ENCODE measurements around the gene HFE.
"Not testable (repeated sequence)": the region's sequence is repeated elsewhere in the genome, so short reads cannot be mapped to it uniquely, and the experiment has no call there.

The HFE gene, protein sequence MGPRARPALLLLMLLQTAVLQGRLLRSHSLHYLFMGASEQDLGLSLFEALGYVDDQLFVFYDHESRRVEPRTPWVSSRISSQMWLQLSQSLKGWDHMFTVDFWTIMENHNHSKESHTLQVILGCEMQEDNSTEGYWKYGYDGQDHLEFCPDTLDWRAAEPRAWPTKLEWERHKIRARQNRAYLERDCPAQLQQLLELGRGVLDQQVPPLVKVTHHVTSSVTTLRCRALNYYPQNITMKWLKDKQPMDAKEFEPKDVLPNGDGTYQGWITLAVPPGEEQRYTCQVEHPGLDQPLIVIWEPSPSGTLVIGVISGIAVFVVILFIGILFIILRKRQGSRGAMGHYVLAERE

DNA sequence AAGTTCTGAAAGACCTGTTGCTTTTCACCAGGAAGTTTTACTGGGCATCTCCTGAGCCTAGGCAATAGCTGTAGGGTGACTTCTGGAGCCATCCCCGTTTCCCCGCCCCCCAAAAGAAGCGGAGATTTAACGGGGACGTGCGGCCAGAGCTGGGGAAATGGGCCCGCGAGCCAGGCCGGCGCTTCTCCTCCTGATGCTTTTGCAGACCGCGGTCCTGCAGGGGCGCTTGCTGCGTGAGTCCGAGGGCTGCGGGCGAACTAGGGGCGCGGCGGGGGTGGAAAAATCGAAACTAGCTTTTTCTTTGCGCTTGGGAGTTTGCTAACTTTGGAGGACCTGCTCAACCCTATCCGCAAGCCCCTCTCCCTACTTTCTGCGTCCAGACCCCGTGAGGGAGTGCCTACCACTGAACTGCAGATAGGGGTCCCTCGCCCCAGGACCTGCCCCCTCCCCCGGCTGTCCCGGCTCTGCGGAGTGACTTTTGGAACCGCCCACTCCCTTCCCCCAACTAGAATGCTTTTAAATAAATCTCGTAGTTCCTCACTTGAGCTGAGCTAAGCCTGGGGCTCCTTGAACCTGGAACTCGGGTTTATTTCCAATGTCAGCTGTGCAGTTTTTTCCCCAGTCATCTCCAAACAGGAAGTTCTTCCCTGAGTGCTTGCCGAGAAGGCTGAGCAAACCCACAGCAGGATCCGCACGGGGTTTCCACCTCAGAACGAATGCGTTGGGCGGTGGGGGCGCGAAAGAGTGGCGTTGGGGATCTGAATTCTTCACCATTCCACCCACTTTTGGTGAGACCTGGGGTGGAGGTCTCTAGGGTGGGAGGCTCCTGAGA, at the start of gene HFE:
HFE (plus strand) TSS at position 146 of the 832 bp plus-strand sequence; CDS start at position 158, 12 bp downstream.
- no peaks in the 10 kb centered on the region for H3K9me3 Mint-ChIP-seq (ENCODE audit: low read depth)
- H3K27me3 Mint-ChIP-seq = no peaks in the 10 kb centered on the region
- peak within 1 kb of the TSS; percentile 87 for H3K4me3 Mint-ChIP-seq

DNA sequence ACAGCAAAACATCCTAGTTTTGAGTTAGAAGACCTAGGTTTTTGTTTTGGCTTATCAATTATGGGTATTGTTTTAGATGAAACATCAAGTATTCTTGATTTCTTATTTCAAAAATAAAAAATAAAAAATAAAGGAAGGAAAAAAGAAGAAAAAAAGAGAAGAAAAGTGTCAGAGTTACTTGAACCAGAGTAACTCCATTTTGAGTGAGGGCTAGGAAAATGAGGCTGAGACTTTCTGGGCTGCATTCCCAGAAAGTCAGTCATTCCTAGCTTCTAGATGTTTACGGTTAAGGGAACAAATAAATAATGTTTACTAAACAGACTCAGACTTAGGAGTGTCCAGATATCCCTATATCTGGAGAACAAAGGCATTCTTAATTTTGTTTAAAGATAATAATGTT, 45.3 kb upstream of the HFE start:
- no peaks in the 10 kb centered on the region for H3K9me3 Mint-ChIP-seq (ENCODE audit: low read depth)
- H3K27me3 Mint-ChIP-seq = no peaks in the 10 kb centered on the region

More for the DNA sequence above, at the start of gene HFE:
- Mint-ChIP-seq H3K36me3 (no peaks in the 10 kb centered on the region), H3K27ac (peak within 1 kb of the TSS; percentile 16), H3K4me1 (ENCODE audit: low read depth) (peaks cover 31% of the 10 kb centered on the region)

DNA sequence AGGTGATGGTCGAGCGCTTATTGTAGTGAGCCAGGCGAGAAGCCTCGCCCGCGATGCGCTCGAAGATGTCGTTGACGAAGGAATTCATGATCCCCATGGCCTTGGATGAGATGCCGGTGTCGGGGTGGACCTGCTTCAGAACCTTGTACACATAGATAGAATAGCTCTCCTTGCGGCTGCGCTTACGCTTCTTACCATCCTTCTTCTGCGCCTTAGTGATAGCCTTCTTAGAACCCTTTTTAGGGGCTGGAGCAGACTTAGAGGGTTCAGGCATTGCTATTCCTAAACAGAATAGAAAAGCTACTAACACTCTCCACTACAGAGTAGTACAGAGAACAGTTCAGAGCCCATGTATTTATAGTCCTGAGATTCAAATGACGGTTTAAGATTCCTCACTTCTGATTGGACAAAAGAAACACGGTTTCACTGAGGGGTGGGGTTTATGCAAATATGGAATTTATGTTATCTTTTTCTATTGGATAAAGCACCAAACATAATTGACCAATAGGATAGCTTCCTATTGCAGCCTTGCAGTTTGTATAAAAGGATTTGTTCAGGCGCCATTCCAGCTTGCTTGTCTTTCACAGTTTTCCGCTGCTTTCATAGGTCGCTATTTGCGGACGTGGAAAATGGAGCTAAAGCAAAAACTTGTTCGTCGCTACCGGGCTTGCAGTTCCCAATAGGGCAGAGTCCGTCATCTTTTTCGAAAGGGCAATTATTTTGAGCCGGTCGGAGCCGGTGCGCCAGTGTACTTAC, 43.7 kb upstream of the HFE start:
- peaks cover 27% of the 10 kb centered on the region for H3K4me1 Mint-ChIP-seq (ENCODE audit: low read depth)
- H3K27me3 Mint-ChIP-seq = no peaks in the 10 kb centered on the region
- H3K4me3 Mint-ChIP-seq = peak overlapping the region; percentile 95
- H3K36me3 Mint-ChIP-seq = no peaks in the 10 kb centered on the region
- H3K27ac Mint-ChIP-seq = peak overlapping the region; percentile 97
- H3K9me3 Mint-ChIP-seq (ENCODE audit: low read depth) = no peaks in the 10 kb centered on the region

More for the DNA sequence above, 45.3 kb upstream of the HFE start:
- no peak overlapping the region for H3K4me3 Mint-ChIP-seq
- no peaks in the 10 kb centered on the region for H3K36me3 Mint-ChIP-seq
- no peak overlapping the region for H3K27ac Mint-ChIP-seq
- H3K4me1 Mint-ChIP-seq (ENCODE audit: low read depth) = peaks cover 27% of the 10 kb centered on the region

DNA sequence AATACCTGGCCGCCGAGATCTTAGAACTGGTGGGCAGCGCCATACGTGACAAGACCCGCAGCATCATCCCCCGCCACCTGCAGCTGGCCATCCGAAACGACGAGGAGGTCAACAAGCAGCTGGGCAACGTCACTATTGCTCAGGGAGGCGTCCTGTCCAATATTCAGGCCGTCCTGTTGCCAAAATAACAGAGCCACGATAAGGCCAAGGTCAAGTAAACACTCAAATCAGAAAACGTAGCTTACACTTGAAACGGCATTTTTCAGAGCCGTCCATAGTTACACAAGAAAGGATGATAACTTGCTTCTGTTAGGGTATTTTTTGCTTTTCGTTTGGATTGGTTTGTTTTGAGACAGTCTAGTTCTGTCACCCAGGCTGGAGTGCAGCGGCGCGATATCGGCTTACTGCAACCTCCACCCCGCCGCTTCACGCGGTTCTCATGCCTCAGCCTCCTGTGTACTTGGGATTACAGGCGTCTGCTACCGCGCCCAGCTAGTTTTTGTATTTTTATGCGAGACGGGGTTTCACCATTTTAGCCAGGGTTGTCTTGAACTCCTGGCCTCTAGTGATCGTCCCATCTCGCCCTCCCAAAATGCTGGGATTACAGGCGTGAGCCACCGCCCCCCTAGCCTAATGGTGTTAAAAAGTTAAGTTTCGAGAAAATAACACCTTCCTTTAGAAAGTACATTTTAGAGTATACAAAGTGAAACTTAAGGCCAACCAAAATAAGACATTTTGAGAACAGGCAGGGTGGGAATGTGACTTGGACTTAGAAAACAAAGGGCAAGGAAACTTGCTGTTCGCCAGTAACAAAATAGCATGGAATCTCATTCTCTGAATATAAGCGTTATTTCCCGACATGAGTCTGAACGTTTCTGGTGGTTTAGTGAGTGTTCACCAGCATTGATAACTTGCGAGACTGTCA, 42.8 kb upstream of the HFE start:
- H3K4me3 Mint-ChIP-seq = peak overlapping the region; percentile 95
- peaks cover 27% of the 10 kb centered on the region for H3K4me1 Mint-ChIP-seq (ENCODE audit: low read depth)
- H3K27me3 Mint-ChIP-seq = no peaks in the 10 kb centered on the region
- no peaks in the 10 kb centered on the region for H3K9me3 Mint-ChIP-seq (ENCODE audit: low read depth)
- peak overlapping the region; percentile 97 for H3K27ac Mint-ChIP-seq
- H3K36me3 Mint-ChIP-seq = no peaks in the 10 kb centered on the region

DNA sequence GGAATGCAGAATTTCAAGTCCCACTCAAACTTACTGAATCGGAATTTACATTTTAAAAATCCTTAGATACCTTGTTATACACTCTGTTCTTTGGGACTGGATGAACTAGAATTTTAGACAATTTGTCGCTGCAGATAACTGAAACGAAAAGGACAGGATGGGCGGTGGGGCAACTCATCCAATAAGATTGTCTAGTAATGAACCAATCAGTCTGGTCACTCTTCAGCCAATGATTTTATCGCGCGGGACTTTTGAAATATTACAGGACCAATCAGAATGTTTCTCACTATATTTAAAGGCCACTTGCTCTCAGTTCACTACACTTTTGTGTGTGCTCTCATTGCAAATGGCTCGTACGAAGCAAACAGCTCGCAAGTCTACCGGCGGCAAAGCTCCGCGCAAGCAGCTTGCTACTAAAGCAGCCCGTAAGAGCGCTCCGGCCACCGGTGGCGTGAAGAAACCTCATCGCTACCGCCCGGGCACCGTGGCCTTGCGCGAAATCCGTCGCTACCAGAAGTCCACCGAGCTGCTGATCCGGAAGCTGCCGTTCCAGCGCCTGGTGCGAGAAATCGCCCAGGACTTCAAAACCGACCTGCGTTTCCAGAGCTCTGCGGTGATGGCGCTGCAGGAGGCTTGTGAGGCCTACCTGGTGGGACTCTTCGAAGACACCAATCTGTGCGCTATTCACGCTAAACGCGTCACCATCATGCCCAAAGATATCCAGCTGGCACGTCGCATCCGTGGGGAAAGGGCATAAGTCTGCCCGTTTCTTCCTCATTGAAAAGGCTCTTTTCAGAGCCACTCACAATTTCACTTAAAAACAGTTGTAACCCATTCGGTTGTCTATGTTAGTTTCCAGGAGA, 41.9 kb upstream of the HFE start:
- Mint-ChIP-seq H3K9me3 (ENCODE audit: low read depth) (no peaks in the 10 kb centered on the region), H3K27ac (peak overlapping the region; percentile 97), H3K36me3 (no peaks in the 10 kb centered on the region), H3K27me3 (no peaks in the 10 kb centered on the region), H3K4me1 (ENCODE audit: low read depth) (peaks cover 27% of the 10 kb centered on the region), H3K4me3 (peak overlapping the region; percentile 95)

DNA sequence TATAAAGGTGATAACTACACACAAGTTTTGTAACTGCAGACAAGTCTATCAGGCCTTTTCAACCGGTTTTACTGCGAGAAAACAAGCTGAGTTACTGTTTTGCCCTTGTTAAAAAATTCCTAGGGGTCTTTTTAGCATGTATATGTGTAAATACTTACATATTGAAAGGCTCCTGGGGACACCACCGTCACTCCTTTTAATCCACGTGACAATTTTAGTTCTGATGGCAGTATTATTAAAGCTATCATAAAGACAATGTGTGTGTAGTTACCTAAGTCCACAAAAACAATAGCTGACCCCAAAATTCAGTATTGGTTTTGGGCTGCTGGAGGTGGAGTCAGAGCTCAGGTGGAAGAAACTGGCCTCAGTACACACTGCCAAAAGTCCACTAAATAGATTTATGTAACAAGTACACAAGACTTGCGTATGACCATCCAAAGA, 41.3 kb upstream of the HFE start:
- Mint-ChIP-seq H3K27ac (peak overlapping the region; percentile 97), H3K4me1 (ENCODE audit: low read depth) (peaks cover 27% of the 10 kb centered on the region), H3K36me3 (no peaks in the 10 kb centered on the region), H3K4me3 (peak overlapping the region; percentile 95), H3K27me3 (no peaks in the 10 kb centered on the region), H3K9me3 (ENCODE audit: low read depth) (no peaks in the 10 kb centered on the region)

DNA sequence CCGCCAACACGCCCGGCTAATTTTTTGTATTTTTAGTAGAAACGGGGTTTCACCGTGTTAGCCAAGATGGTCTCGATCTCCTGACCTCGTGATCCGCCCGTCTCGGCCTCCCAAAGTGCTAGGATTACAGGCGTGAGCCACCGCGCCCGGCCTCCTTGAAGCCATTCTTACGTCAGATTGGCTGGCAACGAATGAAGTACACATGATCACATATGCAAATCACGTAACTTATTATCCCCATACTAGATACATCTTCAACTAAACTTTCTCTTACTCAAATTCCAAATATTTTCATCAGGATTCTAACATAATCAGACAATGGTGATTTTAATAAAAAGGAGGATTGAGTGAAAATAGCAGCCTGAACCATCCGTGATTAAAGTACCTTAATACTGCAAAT, 39.9 kb upstream of the HFE start:
- not testable (repeated sequence) for H3K36me3 Mint-ChIP-seq; H3K4me3 Mint-ChIP-seq; H3K27me3 Mint-ChIP-seq; H3K9me3 Mint-ChIP-seq (ENCODE audit: low read depth); H3K27ac Mint-ChIP-seq
- H3K4me1 Mint-ChIP-seq (ENCODE audit: low read depth) = peaks cover 26% of the 10 kb centered on the region

DNA sequence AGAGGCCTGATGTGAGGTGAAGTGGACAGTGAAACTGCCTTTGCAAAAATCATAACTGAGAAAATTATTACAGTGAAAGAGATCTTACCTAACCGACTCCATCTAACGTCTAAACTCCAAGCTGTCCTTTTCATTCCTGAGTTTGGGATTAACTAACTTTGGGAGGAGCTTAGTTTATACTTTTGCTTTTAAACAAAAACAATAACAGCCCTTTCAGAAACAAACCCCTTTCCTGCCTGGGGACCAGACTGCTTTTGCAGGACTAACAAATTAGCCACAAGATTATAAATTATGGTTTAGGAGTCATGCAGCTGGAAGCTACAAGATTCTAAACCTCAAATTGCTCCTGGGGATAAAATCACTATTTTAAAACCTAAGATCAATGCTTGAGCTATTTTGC, 38.6 kb upstream of the HFE start:
- H3K27ac Mint-ChIP-seq = no peak overlapping the region

DNA sequence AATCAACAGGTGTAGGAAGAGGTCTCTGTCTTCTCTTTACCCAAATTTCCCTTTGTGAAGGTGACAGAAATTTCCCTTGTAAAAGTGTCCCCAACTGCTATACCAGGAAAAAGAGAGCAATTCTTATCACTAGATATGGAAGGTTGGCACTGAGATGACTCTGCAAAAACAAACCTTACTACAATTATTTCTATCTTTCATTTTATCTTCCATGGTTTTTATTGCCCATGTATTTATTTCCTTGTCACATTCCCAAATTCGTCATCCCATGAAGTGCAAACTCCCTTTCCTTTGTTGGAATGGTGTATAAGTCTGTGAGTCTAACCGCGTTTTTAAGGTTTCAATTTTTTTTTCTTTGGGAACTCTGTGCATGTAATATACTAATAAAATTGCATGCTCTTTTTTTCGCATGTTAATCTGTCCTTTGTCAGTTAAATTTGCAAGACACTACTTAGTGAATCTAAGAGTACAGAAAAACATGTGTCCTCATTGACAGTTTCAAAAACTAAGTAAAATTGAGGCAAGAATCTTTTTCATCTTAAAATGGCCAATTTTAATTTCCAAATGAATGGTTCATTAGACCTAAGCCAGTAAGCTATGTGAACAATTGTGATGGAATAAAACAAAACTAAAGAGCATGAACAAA, 35.4 kb upstream of the HFE start:
- no peaks in the 10 kb centered on the region for H3K36me3 Mint-ChIP-seq
- no peaks in the 10 kb centered on the region for H3K9me3 Mint-ChIP-seq (ENCODE audit: low read depth)
- H3K4me3 Mint-ChIP-seq = no peak overlapping the region
- no peak overlapping the region for H3K27ac Mint-ChIP-seq
- H3K27me3 Mint-ChIP-seq = no peaks in the 10 kb centered on the region
- H3K4me1 Mint-ChIP-seq (ENCODE audit: low read depth) = peaks cover 19% of the 10 kb centered on the region

More for the DNA sequence above, 38.6 kb upstream of the HFE start:
- Mint-ChIP-seq H3K9me3 (ENCODE audit: low read depth) (no peaks in the 10 kb centered on the region), H3K4me1 (ENCODE audit: low read depth) (peaks cover 17% of the 10 kb centered on the region), H3K36me3 (no peaks in the 10 kb centered on the region), H3K27me3 (no peaks in the 10 kb centered on the region), H3K4me3 (no peak overlapping the region)

DNA sequence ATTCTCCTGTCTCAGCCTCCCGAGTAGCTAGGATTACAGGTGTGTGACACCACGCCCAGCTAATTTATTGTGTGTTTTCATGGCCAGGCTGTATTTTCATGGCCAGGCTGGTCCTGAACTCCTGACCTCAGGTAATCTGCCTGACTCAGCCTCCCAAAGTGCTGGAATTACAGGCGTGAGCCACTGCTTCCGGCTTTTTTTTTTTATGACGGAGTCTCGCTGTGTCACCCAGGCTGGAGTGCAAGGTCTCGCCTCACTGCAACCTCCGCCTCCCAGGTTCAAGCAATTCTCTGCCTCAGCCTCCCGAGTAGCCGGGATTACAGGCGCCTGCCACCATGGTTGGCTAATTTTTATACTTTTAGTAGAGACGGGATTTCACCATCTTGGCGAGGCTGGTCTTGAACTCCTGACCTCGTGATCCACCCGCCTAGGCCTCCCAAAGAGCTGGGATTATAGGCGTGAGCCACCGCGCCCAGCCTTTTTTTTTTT, 34.4 kb upstream of the HFE start:
- not testable (repeated sequence) for H3K27ac Mint-ChIP-seq; H3K27me3 Mint-ChIP-seq; H3K36me3 Mint-ChIP-seq; H3K4me3 Mint-ChIP-seq; H3K9me3 Mint-ChIP-seq (ENCODE audit: low read depth)
- H3K4me1 Mint-ChIP-seq (ENCODE audit: low read depth) = peaks cover 23% of the 10 kb centered on the region

DNA sequence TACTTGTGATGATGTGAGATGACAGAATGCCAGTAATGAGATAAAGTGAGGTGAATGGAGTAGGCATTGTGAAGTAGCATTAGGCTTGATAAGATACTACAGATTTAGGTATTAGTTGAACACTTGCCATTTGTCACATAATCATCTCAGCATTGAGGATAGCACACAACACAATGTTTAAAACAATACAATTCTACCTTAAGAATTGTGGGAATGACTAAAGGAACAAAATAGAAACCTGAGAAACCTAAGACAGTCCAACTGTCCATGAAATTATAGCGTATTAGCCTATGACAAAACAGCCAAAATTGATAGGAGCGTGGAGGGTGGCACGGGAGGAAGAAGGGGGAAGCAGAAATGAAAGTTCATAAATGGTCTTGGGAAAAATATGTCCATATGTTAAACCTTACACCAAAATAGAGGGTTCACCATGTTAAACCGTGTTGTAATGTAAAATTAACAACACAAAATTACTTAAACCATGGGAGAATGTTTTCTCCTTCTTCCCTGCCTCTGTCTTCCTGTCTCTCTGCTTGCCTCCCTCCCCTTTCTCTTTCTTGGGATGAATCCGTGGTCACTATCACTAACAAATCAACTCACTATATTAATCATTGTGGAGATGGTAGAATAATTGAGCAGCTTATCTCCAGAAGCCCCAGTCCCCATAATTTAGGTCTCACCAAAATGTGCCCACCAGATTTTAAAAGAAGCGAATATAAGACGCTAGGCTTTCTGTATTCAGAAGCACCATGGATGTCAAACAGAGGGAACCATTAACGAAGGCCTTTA, 33.0 kb upstream of the HFE start:
- no peaks in the 10 kb centered on the region for H3K27me3 Mint-ChIP-seq
- H3K4me3 Mint-ChIP-seq = peak overlapping the region; percentile 96
- no peaks in the 10 kb centered on the region for H3K9me3 Mint-ChIP-seq (ENCODE audit: low read depth)
- H3K27ac Mint-ChIP-seq = peak overlapping the region; percentile 96
- peaks cover 23% of the 10 kb centered on the region for H3K4me1 Mint-ChIP-seq (ENCODE audit: low read depth)
- no peaks in the 10 kb centered on the region for H3K36me3 Mint-ChIP-seq

Measured in activated naive CD8-positive, alpha-beta T cell (primary cell).